AG04450 (cell line): ENCODE data around the gene TRIM73. TPM values are rescaled to one million over a fixed set of nuclear protein-coding genes. Genes with fewer than 3 reads are reported as not detected.
A peak's percentile ranks its signal among the peaks of the same experiment; 100 is the strongest.
"Not testable (repeated sequence)": the region's sequence is repeated elsewhere in the genome, so short reads cannot be mapped to it uniquely, and the experiment has no call there.

Experiments
- CTCF ChIA-PET: fragments of 300-600, 350-600 bp; formaldehyde crosslinking; extraction: SDS; loops from one replicate; lab custom pipeline; 2022; ENCODE audit warnings: antibody characterized with exemption, inconsistent platforms; lab: Charles Lee
- POLR2A ChIA-PET: fragments of 350-600 bp; formaldehyde crosslinking; extraction: SDS; loops from one replicate; lab custom pipeline; 2021; ENCODE audit warnings: antibody characterized with exemption, inconsistent platforms; lab: Yijun Ruan, JAX
- DNase-seq: peaks from one replicate; pipeline ENCODE4 v3.0.0-alpha.2; 2011; ENCODE audit warnings: low read depth, low spot score
- H3K27ac ChIP-seq: one replicate; pipeline ENCODE4 v1.5.1; 2012; ENCODE audit warnings: low read depth, low read length, control low read depth
- H3K27me3 ChIP-seq: one replicate; pipeline ENCODE4 v1.6.0; 2012; ENCODE audit warnings: low read length; ENCODE audit not compliant: control insufficient read depth, insufficient read depth
- H3K4me3 ChIP-seq: 2 replicates; pipeline ENCODE4 v1.5.1; 2011; ENCODE audit warnings: mild to moderate bottlenecking, low read depth, low read length, control low read depth
- H3K9me3 ChIP-seq: 2 replicates; pipeline ENCODE4 v1.5.1; 2012; ENCODE audit warnings: low read length; ENCODE audit not compliant: control insufficient read depth, insufficient read depth
- CTCF ChIP-seq: IDR thresholded peaks from 2 replicates; pipeline ENCODE4 v1.5.1; 2011; ENCODE audit warnings: low read depth, low read length, control low read depth, inconsistent platforms
- polyA plus RNA-seq: library from polyadenylated mRNA; depleted of rRNA; stranded (reverse); fragments of >200 nt; gene quantifications from 2 replicates; pipeline ENCODE4 v1.2.3, GENCODE V29; 2011; rRNA removed
- small RNA-seq: library from RNA; depleted of rRNA; stranded (forward); fragments of <200 nt; gene quantifications from one replicate; pipeline ENCODE3, GENCODE V24; 2012; ENCODE audit warnings: low read depth; ENCODE audit not compliant: insufficient read length

Gene TRIM73
- polyA plus RNA-seq, 1 experiment: 0.15 TPM

GRCh38 chr7:75452494-75452955, 57.1 kb downstream of the TRIM73 start:
- H3K4me3 ChIP-seq, H3K9me3 ChIP-seq, POLR2A ChIA-PET, H3K27ac ChIP-seq, H3K27me3 ChIP-seq, DNase-seq: not testable (repeated sequence)
- TF ChIP-seq CTCF: peak; percentile 45
- CTCF ChIA-PET: interaction anchor here (0.7 kb wide), 1 partner anchor 568 kb away, joined by 3 read pairs; no protein-coding TSS in a partner anchor

Small RNA genes lying within 50 kb of the gene (small RNA-seq; reads per million reads assigned to genes)
- gene RF00019: not detected

Other genes with a start within 250 kb of the TRIM73 start
- gene POM121C, start 90.7 kb downstream of the TRIM73 start, polyA plus RNA-seq: 7.4 and 9.3 TPM in 2 replicates
- not detected in 2 replicates for gene SPDYE5, start 96.7 kb downstream of the TRIM73 start, polyA plus RNA-seq